ENCODE results near the gene ANKRD42.
A peak's percentile ranks its signal among the peaks of the same experiment; 100 is the strongest.

Gene ANKRD42

GRCh38 chr11:83285771-83286528 is 92.4 kb downstream of the ANKRD42 start, which contains the start of gene CCDC90B:
Gene CCDC90B (minus strand): TSS chr11:83286367. CDS start chr11:83285972, 395 bp downstream.
- DNase-seq (ENCODE audit: low read depth in 2 of 3, low spot score in 2 of 3) = peak; percentile 73 to 79 (median 77)

GRCh38 chr11:83287631-83288030 is 94.1 kb downstream of the ANKRD42 start:
- DNase-seq (ENCODE audit: low read depth in 2 of 3, low spot score in 2 of 3) = no peak

- DNase-seq (ENCODE audit: low read depth in 2 of 3, low spot score in 2 of 3) = no peak
Measured at GRCh38 chr11:83292709-83293456, 99.4 kb downstream of the ANKRD42 start.

- no peak for DNase-seq (ENCODE audit: low read depth in 2 of 3, low spot score in 2 of 3)
Measured at GRCh38 chr11:83293457-83293774, 99.9 kb downstream of the ANKRD42 start.

- DNase-seq (ENCODE audit: low read depth in 2 of 3, low spot score in 2 of 3) = no peak
Measured at GRCh38 chr11:83294208-83294607, 100.7 kb downstream of the ANKRD42 start.

Data from activated CD8-positive, alpha-beta memory T cell treated with anti-CD3 and anti-CD28 coated beads for 48 hours (primary cell).